Smooth muscle cell (in vitro differentiated cells): ENCODE measurements around the gene YWHAG. TPM values are rescaled to one million over a fixed set of nuclear protein-coding genes. Genes with fewer than 3 reads are reported as not detected.
"Not testable (repeated sequence)": the region's sequence is repeated elsewhere in the genome, so short reads cannot be mapped to it uniquely, and the experiment has no call there.

Experiments
- DNase-seq: peaks from one replicate; lab custom pipeline; 2025; ENCODE audit not compliant: unreplicated experiment; lab: John Stamatoyannopoulos, UW
- H2AFZ ChIP-seq: fragments of 200-600 bp; sonication (generic); 2 replicates; pipeline ENCODE4 v1.6.0; 2016; ENCODE audit warnings: antibody characterized with exemption, low read depth, mild to moderate bottlenecking
- H3F3A ChIP-seq: fragments of 200-600 bp; sonication (generic); 2 replicates; pipeline ENCODE4 v1.6.0; 2017; ENCODE audit warnings: antibody characterized with exemption, low read depth
- H3K27ac ChIP-seq: fragments of 200-600 bp; sonication (generic); 2 replicates; pipeline ENCODE4 v1.5.1; 2016; ENCODE audit warnings: low read depth, mild to moderate bottlenecking
- H3K27me3 ChIP-seq: fragments of 200-600 bp; sonication (generic); 2 replicates; pipeline ENCODE4 v1.6.1; 2016; ENCODE audit warnings: low read depth, mild to moderate bottlenecking
- H3K36me3 ChIP-seq: fragments of 200-600 bp; sonication (generic); 2 replicates; pipeline ENCODE4 v1.5.1; 2016; ENCODE audit warnings: low read depth
- H3K4me1 ChIP-seq: fragments of 200-600 bp; sonication (generic); 2 replicates; pipeline ENCODE4 v1.5.1; 2016; ENCODE audit warnings: low read depth
- H3K4me2 ChIP-seq: fragments of 200-600 bp; sonication (generic); 2 replicates; pipeline ENCODE4 v1.6.0; 2016; ENCODE audit warnings: mild to moderate bottlenecking
- H3K4me3 ChIP-seq: fragments of 200-600 bp; sonication (generic); 2 replicates; pipeline ENCODE4 v1.5.1; 2016; ENCODE audit warnings: mild to moderate bottlenecking
- H3K79me2 ChIP-seq: fragments of 200-600 bp; sonication (generic); 2 replicates; pipeline ENCODE4 v1.6.0; 2016; ENCODE audit warnings: low read depth, mild to moderate bottlenecking
- H3K9ac ChIP-seq: fragments of 200-600 bp; sonication (generic); 2 replicates; pipeline ENCODE4 v1.6.0; 2016; ENCODE audit warnings: low read depth
- H3K9me3 ChIP-seq: fragments of 200-600 bp; sonication (generic); replicated peaks from 2 replicates; pipeline ENCODE4 v1.5.1; 2016; ENCODE audit warnings: low read depth
- H4K20me1 ChIP-seq: fragments of 200-600 bp; sonication (generic); 2 replicates; pipeline ENCODE4 v1.6.0; 2016; ENCODE audit warnings: low read depth
- WGBS: methylation state at CpG from one replicate; pipeline ENCODE4 v1.1.7; 2016; ENCODE audit warnings: low lambda C conversion rate; 5-methylcytosine and 5-hydroxymethylcytosine counted together
- polyA plus RNA-seq: library from polyadenylated mRNA; unstranded; fragments of >200 nt; fragmentation: Nextera tagmentation; extraction: Ambion mirVana; gene quantifications from 2 replicates; pipeline ENCODE4 v1.2.1, GENCODE V29; 2016
- total RNA-seq: library from RNA; depleted of rRNA; stranded (reverse); fragments of >200 nt; gene quantifications from 2 replicates; pipeline ENCODE4 v1.2.3, GENCODE V29; 2014
- TF ChIP-seq, protein P1 (sequence below): fragments of 200-600 bp; sonication (generic); IDR thresholded peaks from 2 replicates; pipeline ENCODE4 v1.5.1; 2017; ENCODE audit warnings: borderline replicate concordance, mild to moderate bottlenecking, antibody characterized with exemption; ENCODE audit not compliant: insufficient read depth, poor library complexity, severe bottlenecking

YWHAG gene
- total and polyA plus RNA-seq, 2 experiments from 2014 or later = 17.6 to 132 TPM

DNA sequence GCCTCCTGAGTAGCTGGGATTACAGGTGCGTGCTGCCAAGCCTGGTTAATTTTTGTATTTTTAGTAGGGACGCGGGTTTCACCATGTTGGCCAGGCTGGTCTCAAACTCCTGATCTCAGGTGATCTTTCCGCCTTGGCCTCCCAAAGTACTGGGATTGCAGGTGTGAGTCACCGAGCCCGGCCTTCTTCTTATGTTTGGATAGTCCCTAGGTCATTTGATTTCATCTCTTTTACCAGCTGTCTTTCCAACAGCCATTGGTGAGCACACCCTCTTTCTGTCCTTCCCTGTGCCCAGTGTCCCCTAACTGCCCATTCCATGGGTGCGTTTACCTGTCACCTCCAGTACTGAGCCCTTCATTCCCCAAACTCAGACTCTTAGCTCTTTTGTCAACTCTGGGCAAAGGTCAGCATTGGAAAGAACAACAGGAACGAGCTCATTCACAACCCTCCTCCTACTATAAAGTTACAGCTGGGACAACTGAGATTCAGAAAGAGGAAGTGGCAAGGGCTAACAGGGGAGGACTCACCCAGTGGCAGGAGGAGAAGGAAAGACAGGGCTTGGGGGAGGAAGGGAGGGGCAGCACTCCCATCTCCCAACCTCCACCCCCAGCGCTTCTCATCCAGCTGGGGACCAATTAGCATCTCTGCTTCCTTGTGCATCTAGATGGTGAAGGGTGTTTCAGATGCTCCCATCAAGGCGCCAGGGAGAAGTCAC, 45.1 kb upstream of the YWHAG start:
- Histone ChIP-seq H3K27ac (no peak overlapping the region), H3K36me3 (no peaks in the 10 kb centered on the region), H3K79me2 (no peaks in the 10 kb centered on the region), H4K20me1 (no peaks in the 10 kb centered on the region), H3K27me3 (no peaks in the 10 kb centered on the region), H3F3A (no peaks in the 10 kb centered on the region), H3K4me2 (no peak overlapping the region), H3K4me3 (no peak overlapping the region), H3K9me3 (no peaks in the 10 kb centered on the region), H3K4me1 (no peaks in the 10 kb centered on the region), H2AFZ (no peak overlapping the region), H3K9ac (no peak overlapping the region)
- TF ChIP-seq, protein P1, sequence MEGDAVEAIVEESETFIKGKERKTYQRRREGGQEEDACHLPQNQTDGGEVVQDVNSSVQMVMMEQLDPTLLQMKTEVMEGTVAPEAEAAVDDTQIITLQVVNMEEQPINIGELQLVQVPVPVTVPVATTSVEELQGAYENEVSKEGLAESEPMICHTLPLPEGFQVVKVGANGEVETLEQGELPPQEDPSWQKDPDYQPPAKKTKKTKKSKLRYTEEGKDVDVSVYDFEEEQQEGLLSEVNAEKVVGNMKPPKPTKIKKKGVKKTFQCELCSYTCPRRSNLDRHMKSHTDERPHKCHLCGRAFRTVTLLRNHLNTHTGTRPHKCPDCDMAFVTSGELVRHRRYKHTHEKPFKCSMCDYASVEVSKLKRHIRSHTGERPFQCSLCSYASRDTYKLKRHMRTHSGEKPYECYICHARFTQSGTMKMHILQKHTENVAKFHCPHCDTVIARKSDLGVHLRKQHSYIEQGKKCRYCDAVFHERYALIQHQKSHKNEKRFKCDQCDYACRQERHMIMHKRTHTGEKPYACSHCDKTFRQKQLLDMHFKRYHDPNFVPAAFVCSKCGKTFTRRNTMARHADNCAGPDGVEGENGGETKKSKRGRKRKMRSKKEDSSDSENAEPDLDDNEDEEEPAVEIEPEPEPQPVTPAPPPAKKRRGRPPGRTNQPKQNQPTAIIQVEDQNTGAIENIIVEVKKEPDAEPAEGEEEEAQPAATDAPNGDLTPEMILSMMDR = no peak
- DNase-seq = no peak
- WGBS = 97% methylated on average over 10 of the region's 10 CpGs

DNA sequence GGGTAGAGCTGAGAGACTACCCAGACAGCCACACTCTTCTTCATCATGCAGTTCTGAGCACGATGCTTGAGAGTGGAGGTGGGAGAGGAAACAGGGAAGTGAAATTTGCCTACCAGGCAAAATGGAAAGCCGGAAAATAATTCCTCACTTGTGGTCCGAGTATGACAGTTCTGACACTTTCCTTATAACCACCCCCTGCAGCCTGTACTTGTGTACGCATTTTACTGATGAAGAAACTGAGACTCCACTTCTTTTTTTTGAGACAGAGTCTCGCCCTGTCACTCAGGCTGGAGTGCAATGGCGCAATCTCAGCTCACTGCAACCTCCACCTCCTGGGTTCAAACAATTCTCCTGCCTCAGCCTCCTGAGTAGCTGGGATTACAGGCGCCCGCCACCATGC, 44.3 kb upstream of the YWHAG start:
- H3K9me3 ChIP-seq, H3F3A ChIP-seq, H3K9ac ChIP-seq, H3K4me3 ChIP-seq, H3K27ac ChIP-seq, H3K27me3 ChIP-seq, H2AFZ ChIP-seq, H3K79me2 ChIP-seq, DNase-seq, H3K4me1 ChIP-seq, H4K20me1 ChIP-seq, H3K36me3 ChIP-seq, H3K4me2 ChIP-seq: not testable (repeated sequence)
- WGBS = 80% methylated on average over 8 of the region's 8 CpGs

DNA sequence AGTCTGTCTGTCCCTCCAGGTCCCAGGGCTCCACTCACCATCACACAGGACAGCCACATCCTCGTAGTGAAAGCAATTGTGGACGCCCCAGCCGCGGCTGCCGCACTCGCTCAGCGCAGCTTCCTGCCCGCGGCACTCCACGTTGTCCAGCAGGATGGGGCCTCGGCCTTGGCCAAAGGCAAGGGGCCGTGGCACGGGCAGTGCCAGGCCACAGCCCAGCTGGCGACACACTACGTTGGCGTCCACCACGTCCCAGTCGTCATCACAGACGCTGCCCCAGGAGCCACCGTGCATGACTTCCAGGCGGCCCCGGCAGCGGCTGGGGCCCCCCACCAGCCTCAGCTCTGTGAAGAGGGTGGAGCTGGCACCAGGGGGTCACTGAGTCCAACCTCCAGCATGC, 41.5 kb upstream of the YWHAG start:
- 89% methylated on average over 23 of the region's 23 CpGs for WGBS
- TF ChIP-seq, protein P1 = no peak

DNA sequence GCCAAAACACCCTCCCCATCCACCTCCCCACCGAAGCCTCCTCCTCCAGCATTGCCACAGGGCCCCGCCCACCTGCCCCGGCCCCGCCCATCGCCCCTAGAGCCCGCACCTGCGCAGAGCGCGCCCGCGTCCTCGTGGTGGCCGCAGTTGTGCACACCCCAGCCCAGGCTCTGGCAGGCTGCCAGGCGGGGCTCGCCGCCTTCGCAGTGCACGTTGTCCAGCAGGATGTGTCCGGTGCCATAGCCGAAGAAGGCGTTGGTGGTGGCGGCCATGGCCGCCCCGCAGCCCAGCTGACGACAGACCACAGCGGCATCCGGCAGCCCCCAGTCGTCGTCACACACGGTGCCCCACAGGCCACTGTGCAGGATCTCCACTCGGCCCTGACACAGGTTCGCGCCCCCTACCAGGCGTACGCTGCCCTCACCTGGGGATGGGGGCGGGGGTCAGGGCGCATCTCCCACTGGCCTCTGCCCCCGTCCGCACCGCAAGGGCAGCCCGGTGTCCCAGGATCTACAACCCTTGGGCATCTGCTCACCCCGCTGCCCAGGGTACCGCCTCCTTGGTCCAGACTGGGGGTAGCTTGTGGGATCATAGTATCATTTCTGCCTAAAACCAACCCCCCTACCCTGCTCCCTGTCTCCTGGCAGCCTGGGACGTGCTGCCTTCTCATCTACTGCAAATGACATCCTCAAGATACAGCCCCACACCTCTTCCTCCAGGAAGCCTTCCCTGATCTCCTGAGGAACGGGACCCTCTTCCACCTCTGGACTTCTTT, 38.8 kb upstream of the YWHAG start:
- H3K4me1 ChIP-seq = no peaks in the 10 kb centered on the region
- H3K27ac ChIP-seq = no peak overlapping the region
- H4K20me1 ChIP-seq = no peaks in the 10 kb centered on the region
- H3K9me3 ChIP-seq = no peaks in the 10 kb centered on the region
- H2AFZ ChIP-seq = no peak overlapping the region
- peaks cover 6% of the 10 kb centered on the region for H3F3A ChIP-seq
- H3K79me2 ChIP-seq = no peaks in the 10 kb centered on the region
- H3K4me2 ChIP-seq = no peak overlapping the region
- no peak for DNase-seq
- H3K4me3 ChIP-seq = no peak overlapping the region
- no peak overlapping the region for H3K9ac ChIP-seq
- no peaks in the 10 kb centered on the region for H3K27me3 ChIP-seq
- no peaks in the 10 kb centered on the region for H3K36me3 ChIP-seq
- TF ChIP-seq, protein P1 = no peak
- WGBS = 73% methylated on average over 45 of the region's 45 CpGs

More for the DNA sequence above, 41.5 kb upstream of the YWHAG start:
- H4K20me1 ChIP-seq = no peaks in the 10 kb centered on the region
- H3K9me3 ChIP-seq = no peaks in the 10 kb centered on the region
- H3K27ac ChIP-seq = no peak overlapping the region
- H2AFZ ChIP-seq = no peak overlapping the region
- no peak overlapping the region for H3K9ac ChIP-seq
- no peaks in the 10 kb centered on the region for H3K36me3 ChIP-seq
- no peak overlapping the region for H3K4me3 ChIP-seq
- H3K79me2 ChIP-seq = no peaks in the 10 kb centered on the region
- no peaks in the 10 kb centered on the region for H3K27me3 ChIP-seq
- no peaks in the 10 kb centered on the region for H3F3A ChIP-seq
- H3K4me2 ChIP-seq = no peak overlapping the region
- no peaks in the 10 kb centered on the region for H3K4me1 ChIP-seq
- DNase-seq = no peak
